ENCODE results near the gene GRK5. TPM values are rescaled to one million over a fixed set of nuclear protein-coding genes. Genes with fewer than 3 reads are reported as not detected.

The GRK5 gene
- total RNA-seq, 1 experiment from 2014 or later, result 4.8 TPM

GRCh38 chr10:119445311-119445934 lies 238.1 kb downstream of the GRK5 start:
- H3K79me2 ChIP-seq (ENCODE audit: low read depth), result no peaks in the 10 kb centered on the region
- no TSS peak for BruUV-seq (replicated peaks)
- ChIA-PET POLR2A (ENCODE audit: unreplicated experiment) (no interaction called here), CTCF (interaction anchor here (0.6 to 1.4 kb wide), 4 partner anchors 21 to 246 kb away, joined by 3 to 6 read pairs (median 4); partner anchors contain the start of gene GRK5)
- intact Hi-C loops (cut with micrococcal nuclease; ENCODE audit: unreplicated experiment), result loop anchor here (1.0 to 2.0 kb wide), 3 partner anchors 44 to 239 kb away; partner anchors contain the start of genes GRK5 and RGS10
- no peaks in the 10 kb centered on the region for H3K9me3 ChIP-seq (ENCODE audit: insufficient read depth, low read depth)
- H3K27ac ChIP-seq, result no peak overlapping the region
- H3K4me3 ChIP-seq, result no peak overlapping the region
- H3K36me3 ChIP-seq (ENCODE audit: low read depth), result no peaks in the 10 kb centered on the region
- H4K20me1 ChIP-seq (ENCODE audit: insufficient read depth), result no peaks in the 10 kb centered on the region
- TF ChIP-seq CTCF (conservative IDR thresholded peaks at IDR 0.05) (peak; percentile 86), EZH2 (IDR thresholded peaks at IDR 0.05; ENCODE audit: low read depth) (no peak)
- H3K4me2 ChIP-seq, result no peak overlapping the region
- H3K9me2 ChIP-seq (ENCODE audit: insufficient read depth), result no peaks in the 10 kb centered on the region
- peaks cover 15% of the 10 kb centered on the region for H3K4me1 ChIP-seq (replicated peaks; ENCODE audit: insufficient read depth)
- H3K27me3 ChIP-seq (ENCODE audit: insufficient read depth, low read depth), result no peaks in the 10 kb centered on the region
- H2AFZ ChIP-seq, result no peak overlapping the region
- H3F3A ChIP-seq (ENCODE audit: insufficient read depth, low read depth), result peaks cover 7% of the 10 kb centered on the region
- peak; percentile 58 to 72 for DNase-seq

GRCh38 chr10:119445935-119446317 lies 238.6 kb downstream of the GRK5 start:
- no peak for DNase-seq
- peaks cover 20% of the 10 kb centered on the region for H3K4me1 ChIP-seq (replicated peaks; ENCODE audit: insufficient read depth)
- H4K20me1 ChIP-seq (ENCODE audit: insufficient read depth), result no peaks in the 10 kb centered on the region
- TF ChIP-seq CTCF (conservative IDR thresholded peaks at IDR 0.05) (no peak), EZH2 (IDR thresholded peaks at IDR 0.05; ENCODE audit: low read depth) (no peak)
- H3K27ac ChIP-seq, result no peak overlapping the region
- no TSS peak for BruUV-seq (replicated peaks)
- intact Hi-C loops (cut with micrococcal nuclease; ENCODE audit: unreplicated experiment), result loop anchor here (1.0 to 2.0 kb wide), 3 partner anchors 43 to 239 kb away; partner anchors contain the start of genes GRK5 and RGS10
- no peak overlapping the region for H3K4me2 ChIP-seq
- H3K9me3 ChIP-seq (ENCODE audit: insufficient read depth, low read depth), result no peaks in the 10 kb centered on the region
- no peaks in the 10 kb centered on the region for H3K9me2 ChIP-seq (ENCODE audit: insufficient read depth)
- H3K36me3 ChIP-seq (ENCODE audit: low read depth), result no peaks in the 10 kb centered on the region
- CTCF ChIA-PET, result interaction anchor here (1.1 to 1.4 kb wide), 3 partner anchors 44 to 247 kb away, joined by 4 to 6 read pairs (median 5); partner anchors contain the start of gene GRK5
- H3K27me3 ChIP-seq (ENCODE audit: insufficient read depth, low read depth), result no peaks in the 10 kb centered on the region
- peaks cover 9% of the 10 kb centered on the region for H3F3A ChIP-seq (ENCODE audit: insufficient read depth, low read depth)
- H3K79me2 ChIP-seq (ENCODE audit: low read depth), result no peaks in the 10 kb centered on the region
- no peak overlapping the region for H3K4me3 ChIP-seq
- POLR2A ChIA-PET (ENCODE audit: unreplicated experiment), result no interaction called here
- H2AFZ ChIP-seq, result no peak overlapping the region

- intact Hi-C loops (cut with micrococcal nuclease; ENCODE audit: unreplicated experiment), result no loop called here
- no peak overlapping the region for H3K4me3 ChIP-seq
- H3K27me3 ChIP-seq (ENCODE audit: insufficient read depth, low read depth), result no peaks in the 10 kb centered on the region
- H3K79me2 ChIP-seq (ENCODE audit: low read depth), result no peaks in the 10 kb centered on the region
- H2AFZ ChIP-seq, result no peak overlapping the region
- H3F3A ChIP-seq (ENCODE audit: insufficient read depth, low read depth), result peaks cover 9% of the 10 kb centered on the region
- no peak for DNase-seq
- H4K20me1 ChIP-seq (ENCODE audit: insufficient read depth), result no peaks in the 10 kb centered on the region
- no peak overlapping the region for H3K27ac ChIP-seq
- H3K9me2 ChIP-seq (ENCODE audit: insufficient read depth), result no peaks in the 10 kb centered on the region
- no peak for TF ChIP-seq CTCF (conservative IDR thresholded peaks at IDR 0.05)
- no peaks in the 10 kb centered on the region for H3K36me3 ChIP-seq (ENCODE audit: low read depth)
- peaks cover 28% of the 10 kb centered on the region for H3K4me1 ChIP-seq (replicated peaks; ENCODE audit: insufficient read depth)
- BruUV-seq (replicated peaks), result no TSS peak
- ChIA-PET CTCF (no interaction called here), POLR2A (ENCODE audit: unreplicated experiment) (no interaction called here)
- no peak overlapping the region for H3K4me2 ChIP-seq
- H3K9me3 ChIP-seq (ENCODE audit: insufficient read depth, low read depth), result no peaks in the 10 kb centered on the region
These were observed 239.3 kb downstream of the GRK5 start for GRCh38 chr10:119446441-119447277.

All from PC-9 (cell line).